Naive B cell (primary cell): Measurements from ENCODE around the gene ITGB3. TPM values are rescaled to one million over a fixed set of nuclear protein-coding genes. Genes with fewer than 3 reads are reported as not detected.

Experiments used
- ATAC-seq, 2 donors: fragments of 150-1000 bp; cut with Tn5 transposase; 2 replicates each; pipeline ENCODE4 v1.10.0; 2021; ENCODE audit warnings: low read depth in 2 of 2, mild to moderate bottlenecking in 2 of 2, moderate library complexity in 2 of 2
- DNase-seq: peaks from one replicate; pipeline ENCODE4 v3.0.0; 2022
- H3K27ac Mint-ChIP-seq, 6 donors: one replicate each; pipeline ENCODE4 v1.8.0; 2020 to 2022; ENCODE audit warnings: mild to moderate bottlenecking in 6 of 6, mixed read lengths in 6 of 6, moderate library complexity in 5 of 6, inconsistent platforms in 2 of 6
- H3K27me3 Mint-ChIP-seq, 3 donors: one replicate each; pipeline ENCODE4 v1.8.0; 2021 to 2022; ENCODE audit warnings: mixed read lengths in 3 of 3, mild to moderate bottlenecking in 1 of 3
- H3K36me3 Mint-ChIP-seq, 2 donors: one replicate each; pipeline ENCODE4 v1.8.0; 2020 to 2022; ENCODE audit warnings: mixed read lengths in 2 of 2, inconsistent platforms in 1 of 2, mild to moderate bottlenecking in 1 of 2
- H3K4me1 Mint-ChIP-seq, 3 donors: one replicate each; pipeline ENCODE4 v1.8.0; 2020 to 2022; ENCODE audit warnings: mixed read lengths in 3 of 3, inconsistent platforms in 1 of 3, mild to moderate bottlenecking in 1 of 3, moderate library complexity in 1 of 3
- H3K4me3 Mint-ChIP-seq, 8 donors: one replicate each; pipeline ENCODE4 v1.8.0; 2020 to 2022; ENCODE audit warnings: mild to moderate bottlenecking in 8 of 8, mixed read lengths in 8 of 8, moderate library complexity in 8 of 8, inconsistent platforms in 2 of 8
- H3K9me3 Mint-ChIP-seq, 7 donors: one replicate each; pipeline ENCODE4 v1.8.0; 2020 to 2022; ENCODE audit warnings: mixed read lengths in 7 of 7, mild to moderate bottlenecking in 5 of 7, inconsistent platforms in 2 of 7, moderate library complexity in 1 of 7
- polyA plus RNA-seq, 6 donors: library from polyadenylated mRNA; unstranded; fragments of 300-500 nt; fragmentation: Illumina TruSeq; gene quantifications; one replicate each; pipeline ENCODE4 v1.2.3, GENCODE V29; 2021; ENCODE audit warnings: low read depth in 6 of 6

The ITGB3 gene
- polyA plus RNA-seq, 6 donors from 2014 or later, result 2.1 to 9.2 (median 5.1) TPM; not detected in 1

DNA sequence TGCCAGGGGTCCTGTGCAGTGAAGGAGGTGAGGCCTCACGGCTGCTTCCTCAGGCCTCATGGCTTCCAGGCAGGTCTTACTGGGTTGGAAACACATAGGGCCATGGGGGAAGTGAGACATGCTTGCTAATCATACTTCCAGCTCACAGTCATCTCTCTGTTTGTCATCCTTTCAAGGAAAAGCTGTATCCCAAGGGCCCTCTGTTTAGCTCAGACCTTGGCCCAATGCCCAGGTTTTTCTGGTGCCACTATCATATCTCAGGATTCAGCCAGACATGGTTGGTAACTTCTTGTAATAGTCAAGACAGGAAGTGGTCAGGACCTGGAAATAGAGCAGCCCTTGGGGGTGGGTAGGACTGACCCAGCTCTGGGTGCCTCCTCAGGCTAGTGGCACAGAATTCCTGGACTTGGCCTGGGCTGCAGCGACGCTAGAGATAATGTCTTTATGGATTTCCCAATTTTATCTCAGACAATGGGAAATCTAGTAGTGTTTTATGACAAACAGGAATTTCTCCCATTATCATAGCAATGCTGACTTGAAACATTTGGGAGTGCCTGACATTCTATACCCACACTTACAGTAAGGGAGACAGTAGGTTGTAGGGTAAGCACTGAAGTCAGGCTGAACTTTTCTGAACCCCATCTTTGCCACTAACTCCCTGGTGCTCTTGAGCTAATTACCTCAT is 13.5 kb upstream of the ITGB3 start:
- Mint-ChIP-seq H3K9me3 (peaks cover 0 to 6% (median 0%) of the 10 kb centered on the region in 7 donors), H3K27me3 (peaks cover 0 to 8% (median 0%) of the 10 kb centered on the region in 3 donors), H3K4me3 (peak overlapping the region in 3 of 8 donors; percentile 8 to 26 (median 10)), H3K27ac (peak overlapping the region in 1 of 6 donors; percentile 9), H3K36me3 (peaks cover 0 to 8% of the 10 kb centered on the region in 2 donors), H3K4me1 (peaks cover 27 to 30% (median 29%) of the 10 kb centered on the region in 3 donors)
- DNase-seq (no peak), ATAC-seq (peak in 1 of 2 donors; percentile 33)

DNA sequence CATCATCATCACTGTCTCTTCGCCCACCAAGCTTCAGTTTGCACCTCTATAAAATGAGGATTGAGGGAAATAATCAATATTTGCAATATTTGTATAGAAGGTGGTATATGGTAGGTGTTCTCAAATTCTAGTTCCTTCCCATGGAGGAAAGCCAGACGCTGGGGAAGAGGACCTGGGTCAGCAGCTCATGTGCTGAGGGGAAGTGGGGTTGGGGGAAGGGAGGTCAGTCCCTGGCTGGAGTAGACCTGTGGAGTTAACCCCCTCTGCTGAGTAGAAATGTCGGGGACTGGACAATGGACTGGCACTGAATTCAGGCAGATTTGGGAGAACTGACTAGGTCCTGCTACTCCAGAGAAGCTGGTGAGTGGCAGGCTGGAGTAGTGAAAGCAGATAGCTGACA is 12.8 kb upstream of the ITGB3 start:
- ATAC-seq (no peak), DNase-seq (no peak)
- Mint-ChIP-seq H3K4me1 (peaks cover 27 to 30% (median 27%) of the 10 kb centered on the region in 3 donors), H3K4me3 (peak overlapping the region in 1 of 8 donors; percentile 26), H3K27me3 (peaks cover 0 to 8% (median 2%) of the 10 kb centered on the region in 3 donors), H3K9me3 (peaks cover 0 to 6% (median 0%) of the 10 kb centered on the region in 7 donors), H3K27ac (peak overlapping the region in 1 of 6 donors; percentile 30), H3K36me3 (peaks cover 0 to 8% of the 10 kb centered on the region in 2 donors)

DNA sequence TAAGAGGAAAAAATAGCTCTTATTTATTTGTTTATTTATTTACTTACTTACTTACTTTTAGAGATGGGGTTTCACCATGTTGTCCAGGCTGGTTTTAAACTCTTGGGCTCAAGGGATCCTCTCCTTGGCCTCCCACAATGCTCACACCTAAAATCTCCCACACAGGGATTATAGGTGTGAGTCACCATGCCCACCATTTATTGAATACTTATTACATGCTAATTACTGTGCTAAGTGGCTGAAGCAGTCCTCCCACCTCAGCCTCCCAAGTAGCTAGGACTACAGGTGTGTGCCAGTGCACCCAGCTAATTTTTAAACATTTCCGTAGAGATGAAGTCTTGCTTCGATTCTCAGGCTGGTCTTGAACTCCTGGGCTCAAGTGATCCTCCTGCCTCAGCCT is 11.0 kb upstream of the ITGB3 start:
- Mint-ChIP-seq H3K27me3 (peaks cover 6 to 9% (median 8%) of the 10 kb centered on the region in 3 donors), H3K4me1 (peaks cover 27 to 30% (median 27%) of the 10 kb centered on the region in 3 donors), H3K9me3 (no peaks in the 10 kb centered on the region), H3K36me3 (peaks cover 0 to 8% of the 10 kb centered on the region in 2 donors), H3K4me3 (no peak overlapping the region), H3K27ac (no peak overlapping the region)
- ATAC-seq, result no peak
- DNase-seq, result no peak

DNA sequence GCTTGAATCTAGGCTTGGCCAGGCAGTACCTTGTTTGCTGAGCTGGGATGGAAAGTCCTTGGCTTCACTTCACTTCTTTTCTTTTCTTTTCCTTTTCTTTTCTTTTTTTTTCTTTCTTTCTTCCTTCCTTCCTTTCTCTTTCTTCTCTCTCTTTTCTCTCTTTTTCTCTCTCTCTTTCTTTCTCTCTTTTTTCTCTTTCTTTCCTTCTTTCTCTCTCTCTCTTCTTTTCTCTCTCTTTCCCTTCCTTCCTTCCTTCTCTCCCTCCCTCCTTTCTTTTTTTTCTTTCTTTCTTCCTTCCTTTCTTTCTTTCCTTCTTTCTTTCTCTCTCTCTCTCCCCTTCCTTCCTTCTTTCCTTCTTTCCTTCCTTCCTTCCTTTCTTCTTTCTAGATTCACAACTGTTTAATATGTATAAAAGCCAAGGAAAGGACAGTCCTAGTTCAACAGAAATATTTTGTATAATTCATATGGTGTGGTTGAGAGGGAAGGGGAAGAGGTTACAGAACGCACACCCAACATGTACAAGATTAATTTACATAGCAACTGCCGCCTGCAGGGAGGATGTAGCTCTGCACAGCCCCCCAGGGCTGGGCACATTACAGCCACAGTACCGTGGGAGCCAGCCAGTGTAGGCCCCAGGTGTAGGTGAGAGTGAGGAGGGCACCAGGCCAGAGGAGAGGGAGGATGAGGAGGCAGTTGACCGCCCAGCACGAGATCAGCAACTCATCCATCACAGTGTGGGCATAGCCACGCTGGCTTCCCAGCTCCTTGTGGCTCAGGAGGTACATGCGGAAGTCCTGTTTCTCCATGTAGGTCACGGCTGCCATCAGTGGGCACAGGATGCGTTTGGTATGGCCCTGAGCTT is 9.7 kb upstream of the ITGB3 start:
- DNase-seq (no peak), ATAC-seq (peak; percentile 51 to 67)
- H3K4me1 Mint-ChIP-seq, result peaks cover 27 to 30% (median 27%) of the 10 kb centered on the region in 3 donors
- no peaks in the 10 kb centered on the region for H3K9me3 Mint-ChIP-seq
- H3K4me3 Mint-ChIP-seq, result peak overlapping the region in 2 of 8 donors; percentile 36 to 62
- H3K27me3 Mint-ChIP-seq, result peaks cover 6 to 9% (median 8%) of the 10 kb centered on the region in 3 donors
- H3K36me3 Mint-ChIP-seq, result peaks cover 0 to 8% of the 10 kb centered on the region in 2 donors
- peak overlapping the region in 3 of 6 donors; percentile 12 to 74 (median 58) for H3K27ac Mint-ChIP-seq

DNA sequence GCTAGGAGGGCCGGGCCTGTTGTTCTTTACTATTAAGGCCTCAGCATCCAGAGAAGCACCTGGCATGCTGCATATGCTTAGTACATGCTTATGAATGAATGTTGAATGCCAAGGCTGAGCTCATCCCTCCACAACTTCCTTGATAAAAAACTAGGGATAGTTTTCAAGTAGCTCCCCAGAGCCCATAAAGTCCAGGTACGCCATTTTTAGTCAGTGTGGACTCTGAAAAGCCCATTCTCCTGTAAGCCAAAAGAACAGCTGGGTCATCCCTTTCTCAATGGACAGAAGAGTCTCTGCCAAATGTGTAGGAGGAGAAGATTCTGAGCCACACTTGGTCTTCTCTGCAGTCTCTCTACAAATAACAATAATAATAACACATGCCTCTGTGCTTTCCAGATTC is 8.9 kb upstream of the ITGB3 start:
- ATAC-seq (no peak), DNase-seq (no peak)
- Mint-ChIP-seq H3K27ac (no peak overlapping the region), H3K9me3 (no peaks in the 10 kb centered on the region), H3K4me1 (peaks cover 22 to 25% (median 22%) of the 10 kb centered on the region in 3 donors), H3K36me3 (peaks cover 0 to 8% of the 10 kb centered on the region in 2 donors), H3K4me3 (no peak overlapping the region), H3K27me3 (peaks cover 6 to 9% (median 8%) of the 10 kb centered on the region in 3 donors)

DNA sequence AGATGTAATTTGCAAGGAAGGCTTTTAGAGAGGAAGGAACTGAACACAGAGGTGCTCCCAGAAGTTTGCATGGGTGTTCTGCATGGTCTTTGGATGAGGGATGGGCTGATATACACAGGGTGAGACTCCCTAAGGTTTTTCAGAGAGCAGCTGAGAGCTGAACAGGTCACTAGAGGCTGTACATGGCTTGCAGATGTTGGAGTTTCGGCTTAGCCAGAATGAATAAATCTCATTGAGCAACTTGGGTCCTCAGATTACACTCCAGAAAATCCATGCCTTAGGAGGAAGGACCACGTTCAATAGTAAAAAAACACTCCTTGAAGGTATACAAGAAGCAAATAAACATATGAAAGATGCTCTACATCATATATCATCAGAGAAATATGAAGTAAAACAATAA is 7.5 kb upstream of the ITGB3 start:
- H3K27ac Mint-ChIP-seq, result no peak overlapping the region
- H3K4me3 Mint-ChIP-seq, result no peak overlapping the region
- no peak for DNase-seq
- peaks cover 0 to 8% of the 10 kb centered on the region in 2 donors for H3K36me3 Mint-ChIP-seq
- ATAC-seq, result no peak
- no peaks in the 10 kb centered on the region for H3K9me3 Mint-ChIP-seq
- H3K27me3 Mint-ChIP-seq, result peaks cover 6 to 9% (median 8%) of the 10 kb centered on the region in 3 donors
- peaks cover 8 to 13% (median 10%) of the 10 kb centered on the region in 3 donors for H3K4me1 Mint-ChIP-seq

DNA sequence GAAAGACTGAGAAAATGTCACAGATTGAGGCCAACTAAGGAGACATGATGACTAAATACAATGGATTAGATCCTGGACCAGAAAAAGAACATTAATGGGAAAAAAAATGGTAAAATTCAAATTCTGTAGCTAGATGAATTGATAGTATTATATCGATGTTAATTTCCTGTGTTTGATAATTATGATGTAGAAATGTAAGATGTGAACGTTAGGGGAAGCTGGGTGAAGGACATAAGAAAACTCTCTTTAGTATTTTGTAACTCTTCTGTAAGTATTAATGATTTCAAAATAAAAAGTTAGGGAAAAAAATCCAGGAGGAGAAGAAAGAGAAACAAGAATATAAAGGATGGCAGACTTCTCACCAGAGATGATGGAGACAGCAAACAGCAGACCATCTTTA is 2.8 kb upstream of the ITGB3 start:
- peak overlapping the region in 1 of 6 donors; percentile 15 for H3K27ac Mint-ChIP-seq
- peak overlapping the region in 1 of 8 donors; percentile 54 for H3K4me3 Mint-ChIP-seq
- DNase-seq (no peak), ATAC-seq (no peak)
- peaks cover 0 to 16% (median 11%) of the 10 kb centered on the region in 3 donors for H3K27me3 Mint-ChIP-seq
- H3K9me3 Mint-ChIP-seq, result no peaks in the 10 kb centered on the region
- peaks cover 14 to 25% (median 17%) of the 10 kb centered on the region in 3 donors for H3K4me1 Mint-ChIP-seq
- no peaks in the 10 kb centered on the region for H3K36me3 Mint-ChIP-seq

DNA sequence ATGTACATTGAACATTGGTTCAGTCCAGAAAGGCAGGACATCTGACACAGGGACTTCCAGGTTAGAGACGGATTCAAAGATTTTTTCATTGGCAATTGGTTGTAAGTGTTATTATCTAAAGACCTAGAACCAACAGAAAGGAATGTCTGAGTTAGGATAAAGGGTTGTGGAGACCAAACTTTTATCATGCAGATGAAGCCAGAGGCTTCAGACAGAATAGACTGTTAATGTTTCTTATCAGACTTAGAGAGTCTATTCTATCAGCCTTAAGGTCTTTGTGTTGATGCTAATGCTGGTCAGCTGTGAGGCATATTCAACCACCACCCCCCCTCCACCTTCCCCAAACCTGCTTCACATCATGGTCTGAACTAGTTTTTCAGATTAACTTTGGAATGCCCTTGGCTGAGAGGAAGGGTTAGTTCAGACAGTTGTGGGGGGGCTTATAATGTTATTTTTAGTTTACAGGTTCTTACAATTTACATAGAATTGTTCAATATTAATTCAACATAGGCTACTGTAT is 2.1 kb upstream of the ITGB3 start:
- H3K27me3 Mint-ChIP-seq, result peaks cover 0 to 14% (median 9%) of the 10 kb centered on the region in 3 donors

DNA sequence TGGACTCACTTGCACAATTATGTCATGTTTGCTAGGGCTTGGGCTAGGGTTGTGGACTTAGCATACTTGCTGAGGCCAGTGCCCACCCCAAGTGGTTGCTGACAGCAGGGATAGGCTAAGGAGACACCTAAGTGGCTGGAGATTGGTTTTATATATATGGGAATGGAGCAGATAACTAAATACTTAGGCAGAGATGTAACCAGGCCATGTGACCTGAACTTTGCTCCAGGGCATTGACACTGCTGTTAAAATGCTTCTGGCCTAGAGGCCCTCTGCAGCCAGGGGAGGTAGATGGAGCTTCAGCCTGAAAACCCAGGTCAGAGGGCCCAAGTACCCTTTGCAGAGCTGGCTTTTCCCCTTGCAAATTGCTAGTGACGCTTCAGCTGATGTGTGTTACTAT is 1.4 kb upstream of the ITGB3 start:
- peak overlapping the region in 7 of 8 donors; percentile 4 to 98 (median 79) for H3K4me3 Mint-ChIP-seq
- no peak for ATAC-seq
- peaks cover 0 to 13% (median 9%) of the 10 kb centered on the region in 3 donors for H3K27me3 Mint-ChIP-seq

More for the DNA sequence above, 2.1 kb upstream of the ITGB3 start:
- ATAC-seq, result no peak
- no peak for DNase-seq
- Mint-ChIP-seq H3K9me3 (no peaks in the 10 kb centered on the region), H3K4me3 (peak overlapping the region in 2 of 8 donors; percentile 17 to 93), H3K36me3 (no peaks in the 10 kb centered on the region), H3K27ac (no peak overlapping the region), H3K4me1 (peaks cover 14 to 25% (median 20%) of the 10 kb centered on the region in 3 donors)

DNA sequence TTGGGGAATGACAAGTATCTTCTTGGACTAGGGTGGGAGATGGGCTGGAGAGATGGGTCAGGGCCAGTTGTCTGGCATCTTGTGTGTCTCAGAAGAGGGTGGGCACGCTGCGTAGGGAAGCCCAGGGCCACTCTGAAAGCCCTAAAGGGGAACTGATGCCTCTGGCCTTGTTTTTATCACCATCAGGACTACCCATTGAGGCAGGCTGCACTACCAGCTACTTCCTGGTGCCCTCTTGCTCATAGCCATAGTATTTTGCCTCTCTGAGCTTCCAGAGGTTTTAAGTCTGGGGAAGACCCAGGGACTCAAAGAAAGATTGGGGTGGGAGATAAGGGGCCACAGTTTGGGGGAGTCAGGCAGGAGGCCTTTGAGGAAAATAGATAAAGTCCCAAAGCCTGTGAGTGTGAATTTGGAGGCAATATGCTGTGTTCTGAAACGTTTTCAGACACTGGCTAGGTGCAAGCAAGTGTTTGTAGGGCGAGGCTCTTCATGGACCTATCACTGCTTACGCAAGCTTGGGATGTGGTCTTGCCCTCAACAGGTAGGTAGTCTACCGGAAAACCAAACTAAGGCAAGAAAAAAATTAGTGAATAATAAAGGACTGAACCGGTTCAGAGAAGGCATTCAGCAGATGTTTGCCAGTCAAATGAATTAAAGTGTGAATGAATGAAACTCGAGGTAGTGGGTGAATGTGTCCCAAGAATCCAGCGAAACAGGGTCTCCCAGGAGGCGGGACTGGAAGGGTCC is 688 bp upstream of the ITGB3 start:
- Mint-ChIP-seq H3K36me3 (no peaks in the 10 kb centered on the region), H3K27me3 (peaks cover 5 to 20% (median 15%) of the 10 kb centered on the region in 3 donors), H3K9me3 (no peaks in the 10 kb centered on the region), H3K27ac (peak overlapping the region in 4 of 6 donors; percentile 1 to 76 (median 44)), H3K4me1 (peaks cover 18 to 34% (median 32%) of the 10 kb centered on the region in 3 donors), H3K4me3 (peak overlapping the region; percentile 75 to 98 (median 82))
- DNase-seq (no peak), ATAC-seq (no peak)

More for the DNA sequence above, 1.4 kb upstream of the ITGB3 start:
- H3K9me3 Mint-ChIP-seq, result no peaks in the 10 kb centered on the region
- H3K27ac Mint-ChIP-seq, result peak overlapping the region in 3 of 6 donors; percentile 1 to 77 (median 13)
- H3K4me1 Mint-ChIP-seq, result peaks cover 18 to 28% (median 27%) of the 10 kb centered on the region in 3 donors
- H3K36me3 Mint-ChIP-seq, result no peaks in the 10 kb centered on the region
- no peak for DNase-seq

DNA sequence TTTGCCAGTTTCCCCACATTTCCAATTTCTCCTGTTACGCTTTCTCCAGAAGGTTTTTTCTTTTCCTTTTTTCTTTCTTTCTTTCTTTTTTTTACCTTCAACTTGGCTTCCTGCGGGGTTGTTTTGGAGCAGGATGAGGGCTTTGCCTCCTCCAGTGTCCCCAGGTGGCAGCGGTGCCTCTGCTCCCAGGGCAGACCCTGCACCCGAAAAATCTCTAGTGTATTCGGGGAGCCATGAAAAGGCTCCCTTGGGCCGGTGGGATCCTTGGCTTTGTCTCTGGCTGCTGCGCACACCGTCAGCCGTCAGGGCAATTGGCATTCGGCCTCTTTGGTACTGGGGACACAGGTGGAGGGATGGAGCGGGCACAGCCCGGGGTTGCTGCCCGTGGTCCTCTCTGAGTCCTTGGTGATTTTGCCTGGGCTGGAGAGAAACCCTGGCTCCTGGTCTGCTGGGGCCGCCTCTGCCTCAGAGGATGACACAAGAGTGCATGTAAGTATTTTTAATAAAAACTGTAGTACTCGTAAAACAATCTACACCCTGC is 846 bp downstream of the ITGB3 start:
- DNase-seq, result no peak
- peaks cover 9 to 27% (median 15%) of the 10 kb centered on the region in 3 donors for H3K27me3 Mint-ChIP-seq
- H3K36me3 Mint-ChIP-seq, result no peaks in the 10 kb centered on the region
- no peaks in the 10 kb centered on the region for H3K9me3 Mint-ChIP-seq
- peaks cover 18 to 42% (median 35%) of the 10 kb centered on the region in 3 donors for H3K4me1 Mint-ChIP-seq
- no peak for ATAC-seq
- peak overlapping the region; percentile 87 to 98 (median 95) for H3K4me3 Mint-ChIP-seq
- peak overlapping the region in 5 of 6 donors; percentile 67 to 95 (median 90) for H3K27ac Mint-ChIP-seq

DNA sequence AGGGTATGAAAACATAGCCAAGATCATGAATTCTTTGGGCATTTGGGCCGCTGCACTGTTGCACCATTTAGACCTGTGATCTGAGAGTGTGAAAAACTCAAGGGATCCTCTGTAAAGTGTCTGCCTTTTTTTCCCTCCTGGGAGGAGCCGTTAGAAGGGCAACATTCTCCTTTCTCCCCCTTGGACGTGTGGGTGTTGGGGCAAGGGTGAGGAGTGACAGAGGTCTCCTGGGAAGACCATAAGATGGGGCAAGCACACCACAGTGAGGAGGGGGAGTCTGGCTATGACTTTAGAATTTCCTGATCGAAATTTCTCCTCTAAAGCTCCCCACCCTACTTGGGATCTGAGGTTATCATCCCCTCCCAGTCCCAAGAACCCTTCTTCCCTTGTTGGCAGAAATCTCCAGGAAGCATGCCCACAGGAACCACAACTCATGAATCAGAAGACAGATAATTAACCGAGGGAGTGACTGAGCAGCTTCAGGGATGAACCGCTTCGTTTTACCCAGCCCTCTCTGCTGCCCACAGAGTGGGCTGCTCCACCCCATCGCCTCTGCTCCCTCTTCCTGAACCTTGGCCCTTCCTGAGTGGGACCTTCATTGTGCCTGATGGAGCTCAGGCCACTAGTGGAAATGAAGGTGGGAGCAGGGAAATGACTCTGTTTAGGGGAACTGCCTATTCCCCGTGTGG is 4.2 kb downstream of the ITGB3 start:
- Mint-ChIP-seq H3K27ac (no peak overlapping the region), H3K36me3 (no peaks in the 10 kb centered on the region), H3K4me1 (peaks cover 17 to 37% (median 33%) of the 10 kb centered on the region in 3 donors), H3K4me3 (peak overlapping the region in 1 of 8 donors; percentile 71), H3K27me3 (peaks cover 14 to 22% (median 15%) of the 10 kb centered on the region in 3 donors), H3K9me3 (no peaks in the 10 kb centered on the region)
- DNase-seq (no peak), ATAC-seq (no peak)
